Measurements from ENCODE around the gene OR4N2. TPM values are rescaled to one million over a fixed set of nuclear protein-coding genes. Genes with fewer than 3 reads are reported as not detected.

The OR4N2 gene, protein sequence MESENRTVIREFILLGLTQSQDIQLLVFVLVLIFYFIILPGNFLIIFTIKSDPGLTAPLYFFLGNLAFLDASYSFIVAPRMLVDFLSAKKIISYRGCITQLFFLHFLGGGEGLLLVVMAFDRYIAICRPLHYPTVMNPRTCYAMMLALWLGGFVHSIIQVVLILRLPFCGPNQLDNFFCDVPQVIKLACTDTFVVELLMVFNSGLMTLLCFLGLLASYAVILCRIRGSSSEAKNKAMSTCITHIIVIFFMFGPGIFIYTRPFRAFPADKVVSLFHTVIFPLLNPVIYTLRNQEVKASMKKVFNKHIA
- total RNA-seq: not detected in 2 replicates

DNA sequence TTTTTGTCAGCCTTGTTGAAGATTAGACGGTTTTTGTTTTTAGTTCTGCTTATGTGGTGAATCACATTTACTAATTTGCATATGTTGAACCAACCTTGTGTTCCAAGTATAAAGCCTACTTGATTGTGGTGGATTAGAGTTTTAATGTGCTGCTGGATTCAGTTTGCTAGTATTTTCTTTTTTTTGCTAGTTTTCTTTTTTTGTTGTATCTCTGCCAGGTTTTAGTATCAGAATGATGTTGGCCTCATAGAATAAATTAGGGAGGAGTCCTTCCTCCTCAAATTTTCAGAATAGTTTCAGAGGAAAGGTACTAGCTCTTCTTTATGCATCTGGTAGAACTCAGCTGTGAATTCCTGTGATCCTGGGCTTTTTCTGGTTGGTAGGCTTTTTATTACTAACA is at the start of gene OR4N2:
Gene OR4N2 (plus strand): TSS at position 301 of the 400 bp plus-strand sequence. CDS start 23,679 bp downstream, outside the sequence.

DNA sequence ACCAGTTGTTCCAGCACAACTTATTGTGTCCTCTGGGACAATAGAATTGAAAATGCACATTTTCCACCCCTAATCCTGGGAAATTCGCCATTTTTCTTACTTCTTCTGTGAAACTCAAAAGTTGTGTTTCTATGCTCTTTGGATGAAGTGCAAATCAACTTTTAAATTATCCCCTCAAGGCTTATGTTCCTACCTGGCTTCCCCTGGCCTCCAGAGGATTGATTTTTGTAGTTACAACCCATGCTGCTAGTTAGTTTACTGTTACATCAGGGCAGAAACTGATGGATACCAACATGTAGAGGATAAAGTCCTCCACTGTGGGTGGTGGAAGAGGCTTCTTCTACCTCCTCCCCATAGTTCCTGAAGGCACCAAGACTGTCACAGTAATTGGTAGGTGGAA is 30.4 kb upstream of the OR4N2 start, which contains the start of gene OR4M1:
Gene OR4M1 (plus strand): TSS at position 301 of the 400 bp plus-strand sequence. CDS start 6,819 bp downstream, outside the sequence.

DNA sequence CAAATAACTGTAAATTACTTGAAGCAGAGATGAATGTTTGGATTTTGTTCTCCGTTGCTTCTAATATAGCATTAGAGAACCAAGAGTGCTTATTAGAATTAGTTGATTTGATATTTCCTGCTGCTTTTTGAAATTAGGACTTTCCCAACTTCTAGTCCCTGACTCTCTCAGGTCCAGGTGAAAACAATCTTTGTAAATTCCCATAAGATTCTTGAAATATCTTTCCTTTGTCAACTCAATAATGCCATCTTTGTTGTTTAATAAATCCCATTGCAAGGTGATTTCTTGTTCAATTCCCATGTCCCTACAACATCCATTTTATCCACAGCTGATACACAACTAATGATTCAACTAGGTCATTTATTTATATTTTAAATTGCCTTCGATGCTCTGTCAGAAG is 71.3 kb downstream of the OR4N2 start, which contains the start of gene OR4K2:
Gene OR4K2 (plus strand): TSS at position 301 of the 400 bp plus-strand sequence. CDS start 1,126 bp downstream, outside the sequence.

Other genes starting within 250 kb of the OR4N2 start
- gene OR11H2, start 89.9 kb upstream of the OR4N2 start, total RNA-seq: not detected in 2 replicates
- gene OR4Q3, start 60.2 kb upstream of the OR4N2 start, total RNA-seq: not detected in 2 replicates
- gene OR4M1, start 30.3 kb upstream of the OR4N2 start, total RNA-seq: not detected in 2 replicates
- gene OR4K2, start 71.4 kb downstream of the OR4N2 start, total RNA-seq: not detected in 2 replicates
- gene OR4K5, start 116.8 kb downstream of the OR4N2 start, total RNA-seq: not detected in 2 replicates
- gene OR4K1, start 127.1 kb downstream of the OR4N2 start, total RNA-seq: not detected in 2 replicates
- gene OR4K15, start 171.8 kb downstream of the OR4N2 start, total RNA-seq: not detected in 2 replicates
- gene OR4Q2, start 198.4 kb downstream of the OR4N2 start, total RNA-seq: not detected in 2 replicates
- not detected in 2 replicates for gene OR4K14, start 215.5 kb downstream of the OR4N2 start, total RNA-seq
- gene OR4K13, start 232.3 kb downstream of the OR4N2 start, total RNA-seq: not detected in 2 replicates

All from hair follicle dermal papilla cell (primary cell).